Muscle of leg (tissue), 11 donors: Measurements from ENCODE around the gene FAM234A. TPM values are rescaled to one million over a fixed set of nuclear protein-coding genes. Genes with fewer than 3 reads are reported as not detected.

ENCODE experiments used
- DNase-seq: peaks from one replicate; pipeline ENCODE4 v3.0.0; 2013
- H3K27ac ChIP-seq: one replicate; pipeline ENCODE4 v1.5.1; 2013; ENCODE audit warnings: mild to moderate bottlenecking, low read length, control low read depth
- H3K27me3 ChIP-seq: one replicate; pipeline ENCODE4 v1.6.1; 2013; ENCODE audit warnings: low read length; ENCODE audit not compliant: control insufficient read depth, insufficient read depth
- H3K36me3 ChIP-seq: one replicate; pipeline ENCODE4 v1.6.1; 2013; ENCODE audit warnings: low read length; ENCODE audit not compliant: control insufficient read depth, insufficient read depth
- H3K4me1 ChIP-seq: one replicate; pipeline ENCODE4 v1.6.1; 2013; ENCODE audit warnings: low read length; ENCODE audit not compliant: control insufficient read depth, insufficient read depth
- H3K4me3 ChIP-seq: one replicate; pipeline ENCODE4 v1.5.1; 2013; ENCODE audit warnings: low read length, control low read depth
- H3K9me3 ChIP-seq: replicated peaks from 2 replicates; pipeline ENCODE4 v1.6.1; 2013; ENCODE audit warnings: low read depth, low read length; ENCODE audit not compliant: control insufficient read depth
- WGBS: methylation state at CpG from one replicate; pipeline ENCODE4 v1.1.5; 2013; ENCODE audit warnings: missing lambda C conversion rate; ENCODE audit not compliant: insufficient coverage; 5-methylcytosine and 5-hydroxymethylcytosine counted together
- polyA plus RNA-seq, 8 donors: library from polyadenylated mRNA; unstranded; fragments of 120-200 nt; gene quantifications; one replicate each; pipeline versions ENCODE4 v1.2.1 to v1.2.3, GENCODE V29; 2013; ENCODE audit warnings: inconsistent platforms in 1 of 8, low replicate concordance in 1 of 8; ENCODE audit not compliant: insufficient read length in 8 of 8, insufficient read depth in 1 of 8
- total RNA-seq: library from RNA; stranded (reverse); fragments of 120-200 nt; gene quantifications from one replicate; pipeline ENCODE4 v1.2.4, GENCODE V29; 2013

The FAM234A gene
- total and polyA plus RNA-seq, 9 donors: 26.9 to 49.5 (median 43.0) TPM

DNA sequence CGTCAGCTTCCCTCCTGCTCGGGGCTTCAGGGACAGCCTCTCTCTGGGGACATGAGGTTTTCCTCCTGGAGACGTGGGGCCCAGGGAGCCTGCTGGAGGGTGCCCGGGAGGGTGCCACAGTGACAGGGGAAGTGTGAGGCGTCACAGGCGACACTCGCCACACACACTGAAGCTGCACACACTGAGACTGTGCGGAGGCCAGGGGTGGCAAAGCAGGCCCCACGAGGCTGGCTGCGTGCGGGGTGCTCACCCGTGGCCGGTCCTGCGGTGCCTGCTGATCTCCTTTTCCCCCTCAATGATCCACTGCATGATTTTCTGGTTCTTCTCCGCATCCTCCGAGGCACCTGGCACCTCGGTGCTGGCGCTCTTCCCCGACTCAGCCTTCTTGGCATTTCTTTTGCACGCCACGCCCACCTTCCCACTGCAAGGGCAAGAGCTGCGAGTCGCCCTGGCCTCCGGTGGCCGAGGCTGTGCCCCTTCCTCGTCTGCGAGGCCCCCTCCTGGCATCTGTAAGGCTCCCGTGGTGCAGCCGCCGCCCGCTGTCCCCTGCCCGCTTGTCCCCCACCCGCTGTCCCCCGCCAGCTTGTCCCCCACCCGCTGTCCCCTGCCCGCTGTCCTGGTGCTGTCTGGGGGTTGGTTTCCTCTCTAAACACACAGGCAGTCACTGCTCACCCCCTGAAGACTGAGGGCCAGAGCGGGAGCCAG is 62.3 kb downstream of the FAM234A start:
- Histone ChIP-seq H3K27me3 (no peaks in the 10 kb centered on the region), H3K4me3 (no peak overlapping the region), H3K4me1 (no peaks in the 10 kb centered on the region), H3K27ac (no peak overlapping the region), H3K36me3 (peaks cover 59% of the 10 kb centered on the region), H3K9me3 (no peaks in the 10 kb centered on the region)
- no peak for DNase-seq
- 86% methylated on average over 24 of the region's 37 CpGs for WGBS

DNA sequence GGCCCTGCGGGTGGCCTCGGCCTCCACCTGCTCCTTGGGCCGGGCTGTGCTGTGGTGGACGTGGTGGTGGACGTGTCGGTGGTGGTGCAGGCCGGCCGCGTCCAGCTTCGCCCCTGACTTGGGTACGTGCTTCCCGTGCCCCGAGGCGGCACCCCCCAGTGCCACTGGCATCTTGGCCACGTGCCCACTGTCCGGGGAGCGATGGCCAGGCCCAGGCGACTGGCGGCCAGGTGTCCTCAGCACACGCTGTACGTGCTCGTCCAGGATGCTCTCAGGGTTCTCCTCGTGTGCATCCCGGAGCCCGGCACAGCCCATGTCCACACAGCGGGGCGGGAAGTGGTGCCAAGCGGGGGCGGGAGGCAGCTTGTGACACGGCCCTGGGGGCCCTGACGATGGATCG is 63.2 kb downstream of the FAM234A start:
- no peaks in the 10 kb centered on the region for H3K4me1 ChIP-seq
- peaks cover 59% of the 10 kb centered on the region for H3K36me3 ChIP-seq
- H3K27ac ChIP-seq: no peak overlapping the region
- 91% methylated on average over 27 of the region's 32 CpGs for WGBS
- no peak overlapping the region for H3K4me3 ChIP-seq
- H3K27me3 ChIP-seq: no peaks in the 10 kb centered on the region
- no peaks in the 10 kb centered on the region for H3K9me3 ChIP-seq
- no peak for DNase-seq

DNA sequence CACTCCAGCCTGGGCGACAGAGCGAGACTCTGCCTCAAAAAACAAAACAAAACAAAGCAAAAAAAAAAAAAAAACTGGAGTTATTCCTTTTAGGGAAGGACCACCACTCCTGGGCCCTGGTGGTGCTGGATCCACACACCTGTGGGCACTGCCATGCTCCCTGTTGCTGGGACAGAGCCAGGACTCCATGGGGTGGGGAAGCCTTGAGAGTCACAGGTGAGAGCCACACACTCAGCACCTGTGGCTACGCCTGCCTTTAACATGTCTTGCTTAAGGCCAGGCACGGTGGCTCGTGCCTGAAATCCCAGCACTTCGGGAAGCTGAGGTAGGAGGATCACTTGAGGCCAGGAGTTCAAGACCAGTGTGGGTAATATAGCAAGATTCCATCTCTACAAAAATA is 66.6 kb downstream of the FAM234A start:
- Histone ChIP-seq H3K36me3 (peaks cover 62% of the 10 kb centered on the region), H3K9me3 (no peaks in the 10 kb centered on the region), H3K4me3 (no peak overlapping the region), H3K27ac (no peak overlapping the region), H3K27me3 (no peaks in the 10 kb centered on the region), H3K4me1 (no peaks in the 10 kb centered on the region)
- DNase-seq: no peak
- WGBS: 100% methylated on average over 1 of the region's 6 CpGs

DNA sequence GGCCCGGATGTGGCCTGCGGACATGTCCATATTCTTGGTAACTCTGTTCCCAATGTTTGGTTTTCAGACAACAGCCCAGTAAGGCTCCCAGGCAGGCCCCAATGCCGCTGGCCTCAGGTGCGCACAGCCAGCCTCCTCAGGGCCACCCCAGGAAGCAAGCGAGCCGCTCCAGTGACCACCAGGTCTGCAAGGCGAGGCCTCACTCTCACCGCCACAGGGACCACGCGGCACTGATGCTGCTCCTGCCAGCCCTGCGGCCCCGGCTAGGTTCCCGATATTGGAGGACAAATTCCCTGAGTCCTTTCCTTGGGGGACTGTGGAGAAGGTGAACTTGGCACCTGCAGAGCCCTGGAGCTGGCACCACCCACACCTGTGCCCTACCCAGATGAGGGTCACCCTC is 67.3 kb downstream of the FAM234A start:
- Histone ChIP-seq H3K9me3 (no peaks in the 10 kb centered on the region), H3K27ac (no peak overlapping the region), H3K27me3 (no peaks in the 10 kb centered on the region), H3K36me3 (peaks cover 59% of the 10 kb centered on the region), H3K4me3 (no peak overlapping the region), H3K4me1 (no peaks in the 10 kb centered on the region)
- 95% methylated on average over 13 of the region's 13 CpGs for WGBS
- no peak for DNase-seq

DNA sequence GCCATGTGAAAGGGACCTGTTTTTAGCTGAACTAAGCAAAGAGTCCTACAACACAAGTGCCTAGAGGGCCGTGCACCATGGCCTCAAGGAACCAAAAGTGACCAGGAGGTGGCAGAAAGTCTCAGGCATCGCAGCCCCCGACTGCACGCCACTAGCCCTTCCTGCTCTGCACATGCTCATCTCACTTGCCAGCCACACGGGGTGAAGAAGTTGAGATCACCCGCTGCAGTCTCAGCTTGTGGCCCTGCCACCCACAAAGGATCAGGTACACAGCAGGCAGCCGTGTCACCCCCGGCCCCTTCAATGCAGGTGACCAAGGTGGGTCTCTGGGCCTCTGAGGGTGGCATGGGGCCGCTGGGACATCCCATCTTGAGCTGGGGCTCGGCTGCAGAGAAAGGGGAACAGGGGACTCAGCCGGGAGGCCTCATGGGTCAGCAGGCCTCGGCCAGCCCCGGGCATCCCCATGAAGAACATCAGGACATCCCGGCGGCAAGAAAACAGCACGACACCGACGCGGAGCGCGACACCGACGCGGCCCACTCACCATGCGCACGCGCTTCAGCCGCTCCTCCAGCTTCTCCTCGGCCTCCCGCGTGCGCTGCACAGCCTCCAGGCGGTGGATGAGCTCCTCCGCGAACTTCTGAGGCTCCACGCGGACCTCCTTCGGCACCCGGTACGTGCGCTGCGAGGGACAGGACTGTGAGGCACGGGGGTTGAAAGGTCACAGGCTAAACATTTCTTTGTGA is 69.3 kb downstream of the FAM234A start:
- no peaks in the 10 kb centered on the region for H3K9me3 ChIP-seq
- 85% methylated on average over 37 of the region's 43 CpGs for WGBS
- no peak overlapping the region for H3K4me3 ChIP-seq
- no peaks in the 10 kb centered on the region for H3K27me3 ChIP-seq
- no peak for DNase-seq
- no peak overlapping the region for H3K27ac ChIP-seq
- H3K4me1 ChIP-seq: no peaks in the 10 kb centered on the region
- H3K36me3 ChIP-seq: peaks cover 53% of the 10 kb centered on the region

DNA sequence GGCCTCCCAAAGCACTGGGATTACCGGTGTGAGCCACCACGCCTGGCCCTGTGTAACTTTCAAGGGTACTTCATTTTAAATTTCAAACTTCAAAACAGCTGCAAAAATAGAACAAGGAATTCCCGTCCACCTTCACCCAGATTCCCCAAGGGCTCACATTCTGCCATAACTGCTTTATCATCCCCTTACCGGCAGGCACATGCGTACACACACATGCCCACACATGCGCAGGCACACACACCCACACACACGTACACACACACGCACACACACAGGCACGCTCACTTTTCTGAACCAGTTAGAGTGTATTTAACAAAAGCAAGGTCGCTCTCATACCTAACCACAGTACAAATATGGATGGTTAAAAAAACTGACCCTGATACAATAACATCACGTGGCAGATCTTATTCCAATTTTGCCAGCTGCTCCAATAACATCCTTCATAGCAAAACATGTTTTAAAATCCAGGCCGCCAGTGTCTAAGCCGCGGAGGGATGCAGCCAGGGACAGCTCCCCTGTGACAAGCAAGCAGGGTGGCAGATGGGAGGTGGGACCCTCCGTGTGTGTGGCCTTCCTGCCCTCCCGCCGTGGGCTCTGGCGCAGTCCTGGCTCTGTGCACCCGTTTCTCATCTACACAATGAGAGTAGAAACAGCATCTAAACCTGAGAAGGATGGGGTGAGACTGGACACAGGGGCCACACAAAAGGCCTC is 71.5 kb downstream of the FAM234A start:
- DNase-seq: no peak
- Histone ChIP-seq H3K36me3 (peaks cover 60% of the 10 kb centered on the region), H3K27ac (no peak overlapping the region), H3K4me3 (no peak overlapping the region), H3K9me3 (no peaks in the 10 kb centered on the region), H3K4me1 (no peaks in the 10 kb centered on the region), H3K27me3 (no peaks in the 10 kb centered on the region)
- 70% methylated on average over 9 of the region's 19 CpGs for WGBS

DNA sequence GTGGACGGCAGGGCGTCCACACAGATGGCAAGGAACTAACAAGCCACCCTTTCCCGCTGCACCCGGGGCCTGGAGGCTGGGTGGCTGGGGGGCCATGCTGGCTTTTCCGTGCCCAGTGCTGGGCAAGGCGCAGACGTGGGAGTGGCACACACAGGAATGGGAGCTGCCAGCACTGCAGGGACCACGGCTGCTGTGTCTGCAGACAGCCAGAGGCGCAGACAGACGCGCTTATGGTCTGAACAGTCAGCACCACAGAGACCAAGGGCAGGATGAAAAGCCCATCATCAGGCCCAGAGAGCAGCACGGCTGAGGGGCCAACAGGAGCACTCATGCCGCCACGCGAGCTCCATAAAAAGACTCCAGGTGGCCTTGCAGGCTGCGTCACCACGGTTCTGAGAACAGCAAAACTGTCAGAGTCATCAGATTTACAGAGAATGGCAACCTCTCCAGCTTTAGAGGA is 72.3 kb downstream of the FAM234A start:
- H3K27me3 ChIP-seq: no peaks in the 10 kb centered on the region
- H3K9me3 ChIP-seq: no peaks in the 10 kb centered on the region
- H3K4me3 ChIP-seq: no peak overlapping the region
- no peak for DNase-seq
- H3K4me1 ChIP-seq: no peaks in the 10 kb centered on the region
- WGBS: 72% methylated on average over 15 of the region's 17 CpGs
- no peak overlapping the region for H3K27ac ChIP-seq
- H3K36me3 ChIP-seq: peaks cover 61% of the 10 kb centered on the region

DNA sequence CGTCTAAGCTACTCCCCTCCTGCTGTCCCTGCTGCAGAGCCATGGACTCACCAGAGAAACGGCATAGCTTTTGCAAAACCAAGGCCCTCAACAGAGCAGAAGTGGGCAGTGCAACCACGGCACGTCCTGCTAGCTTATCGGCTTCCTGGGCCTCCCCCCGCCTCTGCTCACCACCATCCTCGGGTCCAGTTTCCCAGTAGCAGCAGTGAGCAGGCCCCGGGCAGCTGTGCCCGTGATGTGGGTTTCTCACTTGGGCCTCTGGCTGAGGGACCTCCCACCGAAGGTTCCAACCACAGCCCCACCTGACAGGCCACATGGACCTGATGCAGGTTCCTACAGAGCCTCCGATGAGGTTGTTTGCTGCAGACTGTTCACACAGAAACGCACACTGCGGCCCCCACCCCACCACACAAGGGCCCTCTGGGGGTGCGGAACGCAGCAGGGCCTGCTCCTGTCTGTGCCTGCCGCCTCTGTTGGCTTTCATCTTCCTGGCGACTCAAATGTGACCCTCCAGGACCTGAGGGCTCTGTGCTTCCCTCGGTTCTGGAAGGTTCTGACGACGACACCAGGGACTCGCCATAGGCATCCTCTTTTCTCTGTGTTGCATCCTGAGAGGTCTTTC is 73.2 kb downstream of the FAM234A start:
- Histone ChIP-seq H3K36me3 (peaks cover 61% of the 10 kb centered on the region), H3K4me1 (no peaks in the 10 kb centered on the region), H3K4me3 (no peak overlapping the region), H3K27ac (no peak overlapping the region), H3K27me3 (no peaks in the 10 kb centered on the region), H3K9me3 (no peaks in the 10 kb centered on the region)
- WGBS: 81% methylated on average over 18 of the region's 21 CpGs
- no peak for DNase-seq

DNA sequence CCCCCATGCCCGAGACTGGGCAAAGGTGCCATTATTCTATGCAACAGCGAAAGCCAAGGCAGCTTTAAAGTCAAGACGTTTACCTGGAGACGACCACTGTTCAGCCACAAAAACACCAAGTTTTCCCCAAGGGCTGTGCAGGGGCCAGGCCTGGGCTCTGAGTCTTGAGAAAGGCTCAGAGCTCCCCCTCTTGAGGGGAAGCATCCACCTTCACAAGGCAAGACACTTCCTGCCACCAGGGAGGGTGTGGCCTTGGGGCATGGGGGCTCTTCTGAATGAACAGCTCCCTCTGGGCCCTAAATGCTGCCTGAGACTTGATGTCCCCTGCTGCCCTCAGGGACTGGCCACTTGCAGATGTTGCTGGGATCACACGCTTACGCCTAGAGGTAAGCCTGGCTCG is 74.9 kb downstream of the FAM234A start:
- Histone ChIP-seq H3K27me3 (no peaks in the 10 kb centered on the region), H3K36me3 (peaks cover 64% of the 10 kb centered on the region), H3K9me3 (no peaks in the 10 kb centered on the region), H3K4me1 (no peaks in the 10 kb centered on the region), H3K27ac (no peak overlapping the region), H3K4me3 (no peak overlapping the region)
- 81% methylated on average over 6 of the region's 7 CpGs for WGBS
- DNase-seq: no peak

DNA sequence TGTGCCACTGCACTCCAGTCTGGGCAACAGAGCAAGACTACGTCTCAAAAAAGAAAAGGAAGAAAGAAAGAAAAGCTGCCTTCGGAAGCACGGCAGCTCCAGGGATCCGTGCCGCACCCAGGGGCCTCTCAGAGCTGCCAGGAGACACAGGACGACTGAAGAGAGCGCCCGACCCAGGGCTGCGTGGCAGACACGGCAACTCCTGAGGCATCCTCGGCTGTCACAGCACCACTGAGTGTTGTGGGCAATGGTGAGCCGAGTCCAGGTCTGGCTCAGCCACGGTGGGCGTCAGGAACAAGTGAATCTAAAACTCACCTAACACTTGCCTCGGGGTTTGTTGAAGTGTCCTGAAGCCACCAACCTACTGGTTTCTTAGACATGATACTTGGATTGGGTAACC is 77.1 kb downstream of the FAM234A start:
- H3K27ac ChIP-seq: no peak overlapping the region
- WGBS: 97% methylated on average over 15 of the region's 15 CpGs
- H3K4me1 ChIP-seq: no peaks in the 10 kb centered on the region
- no peaks in the 10 kb centered on the region for H3K9me3 ChIP-seq
- H3K36me3 ChIP-seq: peaks cover 55% of the 10 kb centered on the region
- H3K4me3 ChIP-seq: no peak overlapping the region
- no peak for DNase-seq
- H3K27me3 ChIP-seq: no peaks in the 10 kb centered on the region
